ENCODE data around the gene WRAP53. TPM values are rescaled to one million over a fixed set of nuclear protein-coding genes. Genes with fewer than 3 reads are reported as not detected.
A peak's percentile ranks its signal among the peaks of the same experiment; 100 is the strongest.

The WRAP53 gene
- total and polyA plus RNA-seq, 10 donors, result 8.5 to 21.8 (median 9.8) TPM

- 79 to 93% (median 88%) methylated on average over 8 to 9 of the region's 9 CpGs for WGBS, 5 donors
- Histone ChIP-seq H3K4me3 (no peak overlapping the region), H3K27me3 (replicated peaks in 1 of 7) (peaks cover 0 to 57% (median 22%) of the 10 kb centered on the region in 7 donors), H3K4me1 (peaks cover 8 to 29% (median 16%) of the 10 kb centered on the region in 6 donors), H3K36me3 (no peaks in the 10 kb centered on the region), H3K9me3 (no peaks in the 10 kb centered on the region), H3K27ac (no peak overlapping the region)
- TF ChIP-seq POLR2AphosphoS5 (IDR thresholded peaks at IDR 0.05), result no peak
- TF ChIP-seq POLR2A (IDR thresholded peaks at IDR 0.05), result no peak
- TF ChIP-seq CTCF (IDR thresholded peaks at IDR 0.05 in 8 of 11, conservative IDR thresholded peaks at IDR 0.05 in 3 of 11), result no peak
- no peak for DNase-seq
- intact Hi-C loops (cut with DNase I; ENCODE audit: low total_unique reads), result no loop called here
These were observed 41.8 kb upstream of the WRAP53 start for GRCh38 chr17:7646457-7646856.

GRCh38 chr17:7647018-7647417 is 41.3 kb upstream of the WRAP53 start:
- H3K27me3 ChIP-seq (replicated peaks in 1 of 7), result peaks cover 0 to 63% (median 28%) of the 10 kb centered on the region in 7 donors
- no peak for DNase-seq
- no peak overlapping the region for H3K4me3 ChIP-seq
- peaks cover 9 to 35% (median 21%) of the 10 kb centered on the region in 6 donors for H3K4me1 ChIP-seq
- TF ChIP-seq POLR2AphosphoS5 (IDR thresholded peaks at IDR 0.05), result no peak
- TF ChIP-seq POLR2A (IDR thresholded peaks at IDR 0.05), result no peak
- no peak for TF ChIP-seq CTCF (IDR thresholded peaks at IDR 0.05 in 8 of 11, conservative IDR thresholded peaks at IDR 0.05 in 3 of 11)
- intact Hi-C loops (cut with DNase I; ENCODE audit: low total_unique reads), result no loop called here
- WGBS, 5 donors, result 50 to 68% (median 64%) methylated on average over 4 of the region's 4 CpGs
- no peak overlapping the region for H3K27ac ChIP-seq
- H3K36me3 ChIP-seq, result no peaks in the 10 kb centered on the region
- H3K9me3 ChIP-seq, result no peaks in the 10 kb centered on the region

GRCh38 chr17:7650509-7651096 is 37.7 kb upstream of the WRAP53 start, which contains the start of gene ATP1B2:
Gene ATP1B2, plus strand, starts transcription at chr17:7650926. Its CDS starts 593 bp downstream, at chr17:7651519.
- Histone ChIP-seq H3K4me3 (peak within 1 kb of the TSS; percentile 37 to 76 (median 52)), H3K9me3 (no peaks in the 10 kb centered on the region), H3K4me1 (peaks cover 9 to 29% (median 22%) of the 10 kb centered on the region in 6 donors), H3K27ac (peak within 1 kb of the TSS in 7 of 8 donors; percentile 30 to 64 (median 46)), H3K36me3 (no peaks in the 10 kb centered on the region), H3K27me3 (replicated peaks in 1 of 7) (peaks cover 0 to 66% (median 34%) of the 10 kb centered on the region in 7 donors)
- intact Hi-C loops (cut with DNase I; ENCODE audit: low total_unique reads), result no loop called here
- 1 to 4% (median 1%) methylated on average over 15 to 34 of the region's 34 CpGs for WGBS, 5 donors
- TF ChIP-seq POLR2AphosphoS5 (IDR thresholded peaks at IDR 0.05), result peak in 2 of 3 donors; percentile 35 to 63
- no peak for TF ChIP-seq CTCF (IDR thresholded peaks at IDR 0.05 in 8 of 11, conservative IDR thresholded peaks at IDR 0.05 in 3 of 11)
- TF ChIP-seq POLR2A (IDR thresholded peaks at IDR 0.05), result no peak
- peak; percentile 90 for DNase-seq

- peak overlapping the region in 7 of 8 donors; percentile 30 to 64 (median 46) for H3K27ac ChIP-seq
- no peak for DNase-seq
- WGBS, 5 donors, result 0 to 2% (median 1%) methylated on average over 18 to 45 of the region's 45 CpGs
- intact Hi-C loops (cut with DNase I; ENCODE audit: low total_unique reads), result no loop called here
- H3K27me3 ChIP-seq (replicated peaks in 1 of 7), result peaks cover 0 to 66% (median 34%) of the 10 kb centered on the region in 7 donors
- no peaks in the 10 kb centered on the region for H3K36me3 ChIP-seq
- H3K4me1 ChIP-seq, result peaks cover 9 to 29% (median 22%) of the 10 kb centered on the region in 6 donors
- H3K9me3 ChIP-seq, result no peaks in the 10 kb centered on the region
- H3K4me3 ChIP-seq, result peak overlapping the region; percentile 37 to 76 (median 52)
- TF ChIP-seq POLR2A (IDR thresholded peaks at IDR 0.05) (no peak), POLR2AphosphoS5 (IDR thresholded peaks at IDR 0.05) (no peak), CTCF (IDR thresholded peaks at IDR 0.05 in 8 of 11, conservative IDR thresholded peaks at IDR 0.05 in 3 of 11) (no peak)
These were observed 37.1 kb upstream of the WRAP53 start for GRCh38 chr17:7651097-7651664.
